Measurements from ENCODE around the gene NBEA. TPM values are rescaled to one million over a fixed set of nuclear protein-coding genes. Genes with fewer than 3 reads are reported as not detected.
A peak's percentile ranks its signal among the peaks of the same experiment; 100 is the strongest.

The NBEA gene
- total RNA-seq, 2 donors from 2014 or later, result 15.2 to 15.9 TPM

DNA sequence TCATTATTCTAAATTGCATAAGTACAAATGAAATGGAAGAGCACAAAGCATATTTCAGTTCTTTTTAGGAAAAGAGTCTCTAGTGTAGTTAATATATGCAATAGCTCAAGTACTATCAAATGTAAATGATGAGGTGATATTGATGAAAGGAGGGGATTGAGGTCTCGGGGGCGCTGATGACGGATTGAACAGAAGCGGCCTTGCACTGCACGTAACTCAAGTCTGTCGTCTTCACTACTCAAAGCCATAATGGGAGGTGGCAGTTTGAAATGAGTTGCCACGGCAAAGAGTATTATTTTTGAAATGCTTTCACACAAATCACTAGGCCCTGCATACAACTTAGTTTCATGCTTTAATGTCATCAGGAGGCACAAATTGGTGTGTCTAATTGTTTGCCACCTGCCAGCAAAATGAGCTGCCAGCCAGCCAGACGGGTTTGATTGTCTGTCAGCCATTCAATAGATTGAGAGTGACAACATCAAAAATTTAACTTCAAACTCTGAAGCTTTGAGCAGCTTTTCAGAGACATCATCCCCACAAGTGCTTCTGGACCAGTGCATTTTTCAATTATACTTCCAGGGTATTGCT lies 256.6 kb downstream of the NBEA start:
- Histone ChIP-seq H3K4me3 (ENCODE audit: low read length) (no peak overlapping the region), H3K27me3 (ENCODE audit: control insufficient read depth, insufficient read depth, low read length, poor library complexity, severe bottlenecking) (no peaks in the 10 kb centered on the region), H3K9me3 (ENCODE audit: control insufficient read depth, low read length) (no peaks in the 10 kb centered on the region), H3K36me3 (ENCODE audit: control insufficient read depth, insufficient read depth, low read length) (peaks cover 6% of the 10 kb centered on the region), H3K9ac (ENCODE audit: extremely low read depth, low read length, poor library complexity, severe bottlenecking) (no peak overlapping the region), H3K27ac (ENCODE audit: low read depth, low read length) (peak overlapping the region; percentile 69), H3K4me1 (ENCODE audit: control insufficient read depth, insufficient read depth, low read length) (no peaks in the 10 kb centered on the region)
- no peak for DNase-seq
- WGBS, 2 experiments (ENCODE audit: insufficient coverage in 1 of 2, insufficient read length in 1 of 2), result 61 to 91% methylated on average over 7 to 8 of the region's 8 CpGs
- TF ChIP-seq, protein P1, sequence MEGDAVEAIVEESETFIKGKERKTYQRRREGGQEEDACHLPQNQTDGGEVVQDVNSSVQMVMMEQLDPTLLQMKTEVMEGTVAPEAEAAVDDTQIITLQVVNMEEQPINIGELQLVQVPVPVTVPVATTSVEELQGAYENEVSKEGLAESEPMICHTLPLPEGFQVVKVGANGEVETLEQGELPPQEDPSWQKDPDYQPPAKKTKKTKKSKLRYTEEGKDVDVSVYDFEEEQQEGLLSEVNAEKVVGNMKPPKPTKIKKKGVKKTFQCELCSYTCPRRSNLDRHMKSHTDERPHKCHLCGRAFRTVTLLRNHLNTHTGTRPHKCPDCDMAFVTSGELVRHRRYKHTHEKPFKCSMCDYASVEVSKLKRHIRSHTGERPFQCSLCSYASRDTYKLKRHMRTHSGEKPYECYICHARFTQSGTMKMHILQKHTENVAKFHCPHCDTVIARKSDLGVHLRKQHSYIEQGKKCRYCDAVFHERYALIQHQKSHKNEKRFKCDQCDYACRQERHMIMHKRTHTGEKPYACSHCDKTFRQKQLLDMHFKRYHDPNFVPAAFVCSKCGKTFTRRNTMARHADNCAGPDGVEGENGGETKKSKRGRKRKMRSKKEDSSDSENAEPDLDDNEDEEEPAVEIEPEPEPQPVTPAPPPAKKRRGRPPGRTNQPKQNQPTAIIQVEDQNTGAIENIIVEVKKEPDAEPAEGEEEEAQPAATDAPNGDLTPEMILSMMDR (conservative IDR thresholded peaks at IDR 0.05), result no peak
- H3K4me3 Mint-ChIP-seq, result no peak overlapping the region
- H3K27me3 Mint-ChIP-seq (ENCODE audit: insufficient read depth), result no peaks in the 10 kb centered on the region
- H3K4me1 Mint-ChIP-seq, result no peaks in the 10 kb centered on the region
- H3K9me3 Mint-ChIP-seq, result no peaks in the 10 kb centered on the region
- no peak overlapping the region for H3K27ac Mint-ChIP-seq
- peaks cover 7% of the 10 kb centered on the region for H3K36me3 Mint-ChIP-seq (ENCODE audit: low read depth)

DNA sequence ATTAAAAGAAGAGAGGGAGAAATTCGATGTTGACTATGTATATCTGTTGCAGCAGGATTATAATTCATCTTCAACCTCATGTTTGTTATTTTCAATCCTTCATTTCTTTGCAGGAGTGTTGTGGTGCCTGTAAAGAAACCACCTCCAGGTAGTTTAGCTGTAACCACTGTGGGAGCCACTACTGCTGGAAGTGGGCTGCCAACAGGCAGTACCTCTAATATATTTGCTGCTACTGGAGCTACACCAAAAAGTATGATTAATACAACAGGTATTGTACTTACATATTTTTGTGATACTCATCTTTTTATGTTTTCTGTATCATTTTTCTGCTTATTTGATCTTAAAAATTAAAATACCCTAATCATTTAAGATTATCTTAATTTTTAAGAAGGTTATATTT lies 266.5 kb downstream of the NBEA start:
- H3K27ac ChIP-seq (ENCODE audit: low read depth, low read length), result no peak overlapping the region
- Mint-ChIP-seq H3K9me3 (peaks cover 3% of the 10 kb centered on the region), H3K27ac (no peak overlapping the region), H3K4me3 (no peak overlapping the region), H3K36me3 (ENCODE audit: low read depth) (peaks cover 12% of the 10 kb centered on the region), H3K27me3 (ENCODE audit: insufficient read depth) (no peaks in the 10 kb centered on the region), H3K4me1 (no peaks in the 10 kb centered on the region)
- H3K36me3 ChIP-seq (ENCODE audit: control insufficient read depth, insufficient read depth, low read length), result no peaks in the 10 kb centered on the region
- 88% methylated on average over 1 of the region's 1 CpG; no CpG with 5 or more reads in 1 of the 2 experiments for WGBS, 2 experiments (ENCODE audit: insufficient coverage in 1 of 2, insufficient read length in 1 of 2)
- TF ChIP-seq, protein P1 (conservative IDR thresholded peaks at IDR 0.05), result no peak
- H3K4me3 ChIP-seq (ENCODE audit: low read length), result no peak overlapping the region
- H3K27me3 ChIP-seq (ENCODE audit: control insufficient read depth, insufficient read depth, low read length, poor library complexity, severe bottlenecking), result no peaks in the 10 kb centered on the region
- H3K9me3 ChIP-seq (ENCODE audit: control insufficient read depth, low read length), result peaks cover 8% of the 10 kb centered on the region
- H3K4me1 ChIP-seq (ENCODE audit: control insufficient read depth, insufficient read depth, low read length), result no peaks in the 10 kb centered on the region
- no peak for DNase-seq
- no peak overlapping the region for H3K9ac ChIP-seq (ENCODE audit: extremely low read depth, low read length, poor library complexity, severe bottlenecking)

DNA sequence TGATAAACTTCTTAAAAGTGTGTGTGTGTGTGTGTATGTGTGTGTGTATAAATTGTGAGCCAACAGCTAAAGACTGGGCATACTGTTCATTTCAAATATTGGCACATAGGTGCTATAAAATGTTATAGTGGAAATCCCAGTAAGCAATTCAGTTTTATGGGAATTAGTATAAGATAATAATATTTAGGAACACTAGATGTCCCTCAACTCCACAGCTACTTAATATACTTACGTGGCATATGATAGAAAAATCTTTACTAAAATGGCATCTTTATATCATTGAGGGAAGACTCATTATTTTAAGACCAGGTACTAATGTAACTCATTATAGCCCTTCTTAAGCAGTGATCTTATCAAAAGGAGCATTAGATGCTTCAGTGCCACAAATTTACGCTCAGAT lies 268.2 kb downstream of the NBEA start:
- Histone ChIP-seq H3K9ac (ENCODE audit: extremely low read depth, low read length, poor library complexity, severe bottlenecking) (no peak overlapping the region), H3K9me3 (ENCODE audit: control insufficient read depth, low read length) (no peaks in the 10 kb centered on the region), H3K27me3 (ENCODE audit: control insufficient read depth, insufficient read depth, low read length, poor library complexity, severe bottlenecking) (no peaks in the 10 kb centered on the region), H3K27ac (ENCODE audit: low read depth, low read length) (no peak overlapping the region), H3K4me1 (ENCODE audit: control insufficient read depth, insufficient read depth, low read length) (no peaks in the 10 kb centered on the region), H3K4me3 (ENCODE audit: low read length) (no peak overlapping the region), H3K36me3 (ENCODE audit: control insufficient read depth, insufficient read depth, low read length) (no peaks in the 10 kb centered on the region)
- no peaks in the 10 kb centered on the region for H3K9me3 Mint-ChIP-seq
- no peak overlapping the region for H3K27ac Mint-ChIP-seq
- DNase-seq, result no peak
- WGBS, 2 experiments (ENCODE audit: insufficient coverage in 1 of 2, insufficient read length in 1 of 2), result 83% methylated on average over 2 of the region's 2 CpGs; no CpG with 5 or more reads in 1 of the 2 experiments
- H3K4me3 Mint-ChIP-seq, result no peak overlapping the region
- no peaks in the 10 kb centered on the region for H3K27me3 Mint-ChIP-seq (ENCODE audit: insufficient read depth)
- TF ChIP-seq, protein P1 (conservative IDR thresholded peaks at IDR 0.05), result no peak
- H3K36me3 Mint-ChIP-seq (ENCODE audit: low read depth), result peaks cover 6% of the 10 kb centered on the region
- no peaks in the 10 kb centered on the region for H3K4me1 Mint-ChIP-seq
